Neural progenitor cell (in vitro differentiated cells): ENCODE data around the gene LCAT. TPM values are rescaled to one million over a fixed set of nuclear protein-coding genes. Genes with fewer than 3 reads are reported as not detected.

Experiments
- DNase-seq: peaks from one replicate; pipeline ENCODE4 v3.0.0-alpha.2; 2016; ENCODE audit warnings: low spot score
- H2AFZ ChIP-seq: fragments of 200-600 bp; sonication (generic); replicated peaks from 2 replicates; pipeline ENCODE4 v1.6.1; 2016; ENCODE audit warnings: antibody characterized with exemption
- H3F3A ChIP-seq: fragments of 200-600 bp; sonication (generic); 2 replicates; pipeline ENCODE4 v1.6.1; 2016; ENCODE audit warnings: antibody characterized with exemption, low read depth
- H3K27ac ChIP-seq: fragments of 200-600 bp; sonication (generic); 2 replicates; pipeline ENCODE4 v1.5.1; 2016; ENCODE audit warnings: mild to moderate bottlenecking
- H3K27me3 ChIP-seq: fragments of 200-600 bp; sonication (generic); 2 replicates; pipeline ENCODE4 v1.6.1; 2016; ENCODE audit warnings: mild to moderate bottlenecking, moderate library complexity
- H3K36me3 ChIP-seq: fragments of 200-600 bp; sonication (generic); 2 replicates; pipeline ENCODE4 v1.5.1; 2016
- H3K4me1 ChIP-seq: fragments of 200-600 bp; sonication (generic); 2 replicates; pipeline ENCODE4 v1.6.1; 2016; ENCODE audit warnings: mixed run types
- H3K4me2 ChIP-seq: fragments of 200-600 bp; sonication (generic); 2 replicates; pipeline ENCODE4 v1.6.1; 2016
- H3K4me3 ChIP-seq: fragments of 200-600 bp; sonication (generic); 2 replicates; pipeline ENCODE4 v1.5.1; 2016
- H3K79me2 ChIP-seq: fragments of 200-600 bp; sonication (generic); 2 replicates; pipeline ENCODE4 v1.6.1; 2016; ENCODE audit warnings: low read depth
- H3K9ac ChIP-seq: fragments of 200-600 bp; sonication (generic); 2 replicates; pipeline ENCODE4 v1.6.1; 2016
- H3K9me3 ChIP-seq: fragments of 200-600 bp; sonication (generic); 2 replicates; pipeline ENCODE4 v1.5.1; 2016; ENCODE audit warnings: low read depth
- H4K20me1 ChIP-seq: fragments of 200-600 bp; sonication (generic); 2 replicates; pipeline ENCODE4 v1.6.1; 2016; ENCODE audit warnings: low read depth
- H3K27ac Mint-ChIP-seq: 3 replicates; pipeline ENCODE4 v1.8.0; 2021; ENCODE audit warnings: mixed read lengths
- H3K27me3 Mint-ChIP-seq: 2 replicates; pipeline ENCODE4 v1.8.0; 2022; ENCODE audit warnings: low read depth, mild to moderate bottlenecking, inconsistent platforms, moderate library complexity, mixed read lengths; ENCODE audit not compliant: insufficient read depth
- H3K36me3 Mint-ChIP-seq: 3 replicates; pipeline ENCODE4 v1.8.0; 2021; ENCODE audit warnings: mixed read lengths
- H3K4me1 Mint-ChIP-seq: 3 replicates; pipeline ENCODE4 v1.8.0; 2021; ENCODE audit warnings: mixed read lengths
- H3K4me3 Mint-ChIP-seq: 3 replicates; pipeline ENCODE4 v1.8.0; 2021; ENCODE audit warnings: mild to moderate bottlenecking, moderate library complexity, mixed read lengths
- H3K9me3 Mint-ChIP-seq: 3 replicates; pipeline ENCODE4 v1.8.0; 2020; ENCODE audit warnings: mixed read lengths
- CTCF ChIP-seq: fragments of 200-600 bp; sonication (generic); IDR thresholded peaks from 2 replicates; pipeline ENCODE4 v1.5.1; 2017; ENCODE audit warnings: antibody characterized with exemption, mild to moderate bottlenecking
- EZH2 ChIP-seq: fragments of 200-600 bp; sonication (generic); IDR thresholded peaks from 2 replicates; pipeline ENCODE4 v1.6.1; 2017; ENCODE audit warnings: antibody characterized with exemption, mild to moderate bottlenecking, moderate library complexity
- EZH2phosphoT487 ChIP-seq: fragments of 200-600 bp; sonication (generic); IDR thresholded peaks from 2 replicates; pipeline ENCODE4 v1.6.1; 2017; ENCODE audit warnings: antibody characterized with exemption
- total RNA-seq: library from RNA; depleted of rRNA; stranded (reverse); fragments of >200 nt; gene quantifications from 2 replicates; pipeline ENCODE4 v1.2.3, GENCODE V29; 2015; ENCODE audit warnings: low replicate concordance

LCAT gene
- total RNA-seq, 1 donor from 2014 or later = 1.5 TPM

GRCh38 chr16:67942200-67942509 is 1.8 kb downstream of the LCAT start:
- peak; percentile 76 for TF ChIP-seq CTCF
- TF ChIP-seq EZH2 = no peak
- Mint-ChIP-seq H3K4me1 (peaks cover 24% of the 10 kb centered on the region), H3K9me3 (no peaks in the 10 kb centered on the region), H3K27ac (no peak overlapping the region), H3K36me3 (peaks cover 1% of the 10 kb centered on the region), H3K4me3 (no peak overlapping the region), H3K27me3 (peaks cover 5% of the 10 kb centered on the region)
- peaks cover 17% of the 10 kb centered on the region for H3K4me1 ChIP-seq
- no peak overlapping the region for H3K27ac ChIP-seq
- H3K9ac ChIP-seq = no peak overlapping the region
- no peaks in the 10 kb centered on the region for H3K27me3 ChIP-seq
- peaks cover 36% of the 10 kb centered on the region for H3F3A ChIP-seq
- DNase-seq = peak; percentile 73
- peaks cover 5% of the 10 kb centered on the region for H3K79me2 ChIP-seq
- H3K4me3 ChIP-seq = no peak overlapping the region
- no peak overlapping the region for H2AFZ ChIP-seq
- no peaks in the 10 kb centered on the region for H3K9me3 ChIP-seq
- H4K20me1 ChIP-seq = peaks cover 39% of the 10 kb centered on the region
- no peak overlapping the region for H3K4me2 ChIP-seq
- H3K36me3 ChIP-seq = no peaks in the 10 kb centered on the region

GRCh38 chr16:67941469-67942199 is 2.3 kb downstream of the LCAT start:
- Histone ChIP-seq H3K9me3 (no peaks in the 10 kb centered on the region), H3K27ac (no peak overlapping the region), H3K4me3 (no peak overlapping the region), H2AFZ (no peak overlapping the region), H3K27me3 (no peaks in the 10 kb centered on the region), H3K36me3 (no peaks in the 10 kb centered on the region), H3F3A (peaks cover 36% of the 10 kb centered on the region), H3K4me2 (no peak overlapping the region), H3K4me1 (peaks cover 21% of the 10 kb centered on the region), H3K9ac (no peak overlapping the region), H4K20me1 (peaks cover 44% of the 10 kb centered on the region), H3K79me2 (peaks cover 10% of the 10 kb centered on the region)
- Mint-ChIP-seq H3K27me3 (peaks cover 9% of the 10 kb centered on the region), H3K4me3 (no peak overlapping the region), H3K27ac (no peak overlapping the region), H3K36me3 (peaks cover 1% of the 10 kb centered on the region), H3K4me1 (peaks cover 29% of the 10 kb centered on the region), H3K9me3 (no peaks in the 10 kb centered on the region)
- TF ChIP-seq EZH2phosphoT487 (no peak), CTCF (no peak), EZH2 (no peak)
- DNase-seq = no peak

- Histone ChIP-seq H3K9ac (no peak overlapping the region), H3K4me3 (no peak overlapping the region), H3K36me3 (no peaks in the 10 kb centered on the region), H4K20me1 (peaks cover 44% of the 10 kb centered on the region), H3K27ac (no peak overlapping the region), H3K79me2 (peaks cover 16% of the 10 kb centered on the region), H3K27me3 (no peaks in the 10 kb centered on the region), H3F3A (peaks cover 36% of the 10 kb centered on the region), H3K9me3 (no peaks in the 10 kb centered on the region), H2AFZ (no peak overlapping the region), H3K4me2 (no peak overlapping the region), H3K4me1 (peaks cover 21% of the 10 kb centered on the region)
- H3K9me3 Mint-ChIP-seq = no peaks in the 10 kb centered on the region
- H3K27ac Mint-ChIP-seq = no peak overlapping the region
- TF ChIP-seq EZH2 = no peak
- TF ChIP-seq CTCF = no peak
- DNase-seq = no peak
- H3K36me3 Mint-ChIP-seq = peaks cover 1% of the 10 kb centered on the region
- peaks cover 9% of the 10 kb centered on the region for H3K27me3 Mint-ChIP-seq
- peaks cover 29% of the 10 kb centered on the region for H3K4me1 Mint-ChIP-seq
- H3K4me3 Mint-ChIP-seq = no peak overlapping the region
Measured at GRCh38 chr16:67940446-67941089, 3.4 kb downstream of the LCAT start.
